Lower leg skin (tissue), 3 donors: ENCODE measurements around the gene BIRC2.

Experiments
- CTCF ChIP-seq, 3 donors: fragments of 450-650 bp; IDR thresholded peaks; one replicate each; pipeline ENCODE4 v1.5.1; 2016; ENCODE audit warnings: antibody characterized with exemption in 3 of 3, mild to moderate bottlenecking in 3 of 3, moderate library complexity in 2 of 3
- POLR2A ChIP-seq, 2 donors: fragments of 450-650 bp; IDR thresholded peaks; one replicate each; pipeline ENCODE4 v1.6.1; 2016 to 2017; ENCODE audit warnings: antibody characterized with exemption in 2 of 2, mild to moderate bottlenecking in 1 of 2, moderate library complexity in 1 of 2

- TF ChIP-seq CTCF (IDR thresholded peaks at IDR 0.05) (no peak), POLR2A (IDR thresholded peaks at IDR 0.05) (no peak)
These were observed 24.5 kb upstream of the BIRC2 start for GRCh38 chr11:102322560-102322959.
